ENCODE measurements around the gene CAVIN4.

Gene CAVIN4

GRCh38 chr9:100637787-100638186 lies 59.9 kb downstream of the CAVIN4 start:
- Histone ChIP-seq H3K79me2 (ENCODE audit: low read length) (no peaks in the 10 kb centered on the region), H3K4me3 (ENCODE audit: low read length) (no peak overlapping the region), H3F3A (ENCODE audit: insufficient read depth, low read length) (no peaks in the 10 kb centered on the region), H2AFZ (ENCODE audit: low read length) (no peak overlapping the region), H3K4me2 (ENCODE audit: low read depth, low read length) (no peak overlapping the region), H3K36me3 (replicated peaks; ENCODE audit: insufficient read depth, low read length) (no peaks in the 10 kb centered on the region), H3K9ac (ENCODE audit: low read length) (no peak overlapping the region), H3K9me2 (replicated peaks; ENCODE audit: insufficient read depth, low read length) (no peaks in the 10 kb centered on the region), H3K27me3 (replicated peaks; ENCODE audit: insufficient read depth, low read length) (no peaks in the 10 kb centered on the region), H4K20me1 (ENCODE audit: insufficient read depth, low read length) (no peaks in the 10 kb centered on the region), H3K27ac (ENCODE audit: low read length) (no peak overlapping the region), H3K9me3 (replicated peaks; ENCODE audit: insufficient read depth, low read length) (no peaks in the 10 kb centered on the region), H3K4me1 (ENCODE audit: low read length) (no peaks in the 10 kb centered on the region)
- TF ChIP-seq EZH2 (optimal IDR thresholded peaks at IDR 0.05; ENCODE audit: low read depth, low read length) (no peak), EZH2phosphoT487 (IDR thresholded peaks at IDR 0.05; ENCODE audit: low read length) (no peak), CTCF (IDR thresholded peaks at IDR 0.05; ENCODE audit: low read length) (no peak)
- DNase-seq = no peak

Data from MM.1S (cell line).